HG03520 (cell line): ENCODE results near the gene TACC2.
"Not testable (repeated sequence)": the region's sequence is repeated elsewhere in the genome, so short reads cannot be mapped to it uniquely, and the experiment has no call there.

Source experiments
- ATAC-seq: cut with Tn5 transposase; IDR thresholded peaks from one replicate; pipeline ENCODE4 v1.9.1; 2021; ENCODE audit warnings: mild to moderate bottlenecking, moderate library complexity; ENCODE audit not compliant: unreplicated experiment

TACC2 gene

DNA sequence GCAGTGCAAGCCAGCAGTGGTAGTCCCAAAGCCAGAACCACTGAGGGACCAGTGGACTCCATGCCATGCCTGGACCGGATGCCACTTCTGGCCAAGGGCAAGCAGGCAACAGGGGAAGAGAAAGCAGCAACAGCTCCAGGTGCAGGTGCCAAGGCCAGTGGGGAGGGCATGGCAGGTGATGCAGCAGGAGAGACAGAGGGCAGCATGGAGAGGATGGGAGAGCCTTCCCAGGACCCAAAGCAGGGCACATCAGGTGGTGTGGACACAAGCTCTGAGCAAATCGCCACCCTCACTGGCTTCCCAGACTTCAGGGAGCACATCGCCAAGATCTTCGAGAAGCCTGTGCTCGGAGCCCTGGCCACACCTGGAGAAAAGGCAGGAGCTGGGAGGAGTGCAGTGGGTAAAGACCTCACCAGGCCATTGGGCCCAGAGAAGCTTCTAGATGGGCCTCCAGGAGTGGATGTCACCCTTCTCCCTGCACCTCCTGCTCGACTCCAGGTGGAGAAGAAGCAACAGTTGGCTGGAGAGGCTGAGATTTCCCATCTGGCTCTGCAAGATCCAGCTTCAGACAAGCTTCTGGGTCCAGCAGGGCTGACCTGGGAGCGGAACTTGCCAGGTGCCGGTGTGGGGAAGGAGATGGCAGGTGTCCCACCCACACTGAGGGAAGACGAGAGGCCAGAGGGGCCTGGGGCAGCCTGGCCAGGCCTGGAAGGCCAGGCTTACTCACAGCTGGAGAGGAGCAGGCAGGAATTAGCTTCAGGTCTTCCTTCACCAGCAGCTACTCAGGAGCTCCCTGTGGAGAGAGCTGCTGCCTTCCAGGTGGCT, 97.7 kb downstream of the TACC2 start:
- no peak for ATAC-seq

GRCh38 chr10:122087436-122087835, 98.5 kb downstream of the TACC2 start:
- no peak for ATAC-seq

DNA sequence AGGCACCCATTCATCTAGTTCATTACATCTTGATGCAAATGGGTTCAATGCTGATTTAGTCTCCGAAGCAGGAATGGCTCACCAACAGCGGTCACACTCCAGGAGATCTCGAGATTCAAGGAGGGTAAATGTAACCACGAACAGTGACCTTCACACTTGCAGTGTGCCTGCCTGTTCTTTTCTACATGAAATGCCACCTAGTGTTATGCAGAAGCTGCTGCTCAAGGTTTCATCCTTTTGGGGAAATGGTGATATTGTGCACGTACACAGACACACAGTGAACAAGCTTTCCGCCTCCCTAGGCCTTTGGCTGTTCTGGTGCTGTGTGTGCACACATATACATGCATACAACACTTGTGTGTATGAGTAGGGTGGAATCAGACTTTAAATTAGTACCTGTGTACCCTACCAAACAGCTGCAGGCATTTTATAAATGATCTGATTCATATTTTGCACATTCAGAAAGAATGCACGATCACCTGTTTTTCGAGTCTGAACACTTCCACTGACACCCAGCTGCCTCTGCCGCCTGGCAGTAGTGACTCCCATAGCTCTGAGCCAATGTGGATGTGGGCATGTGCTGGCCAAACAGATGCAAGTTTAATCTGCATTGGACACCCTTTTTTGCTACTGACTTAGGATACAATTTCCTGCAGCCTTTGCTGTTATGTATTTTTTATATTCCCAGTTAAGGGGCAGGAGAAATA, 100.5 kb downstream of the TACC2 start:
- ATAC-seq: no peak

DNA sequence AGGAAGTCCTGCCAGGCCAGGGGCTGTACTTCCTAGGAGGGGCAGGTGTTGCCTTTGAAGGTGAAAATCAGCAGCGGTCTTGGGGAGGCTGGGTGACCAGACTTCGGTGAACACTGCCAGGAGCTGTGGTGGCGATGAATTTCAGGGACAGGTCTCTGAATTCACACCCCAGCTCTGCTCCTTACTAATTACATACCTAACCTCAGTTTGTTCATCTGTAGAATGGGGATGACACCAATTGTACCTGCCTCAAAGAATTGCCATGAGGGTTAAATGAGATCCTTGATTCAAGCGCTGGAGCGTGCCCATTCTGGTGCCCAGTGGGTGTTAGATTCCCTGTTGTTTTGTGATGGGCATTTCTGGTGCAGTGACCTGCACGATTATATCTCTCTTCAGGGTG, 102.8 kb downstream of the TACC2 start:
- ATAC-seq: no peak

- no peak for ATAC-seq
Observed at GRCh38 chr10:122093076-122093475, 104.1 kb downstream of the TACC2 start.

- ATAC-seq: not testable (repeated sequence)
Observed at GRCh38 chr10:122096181-122096580, 107.2 kb downstream of the TACC2 start.

DNA sequence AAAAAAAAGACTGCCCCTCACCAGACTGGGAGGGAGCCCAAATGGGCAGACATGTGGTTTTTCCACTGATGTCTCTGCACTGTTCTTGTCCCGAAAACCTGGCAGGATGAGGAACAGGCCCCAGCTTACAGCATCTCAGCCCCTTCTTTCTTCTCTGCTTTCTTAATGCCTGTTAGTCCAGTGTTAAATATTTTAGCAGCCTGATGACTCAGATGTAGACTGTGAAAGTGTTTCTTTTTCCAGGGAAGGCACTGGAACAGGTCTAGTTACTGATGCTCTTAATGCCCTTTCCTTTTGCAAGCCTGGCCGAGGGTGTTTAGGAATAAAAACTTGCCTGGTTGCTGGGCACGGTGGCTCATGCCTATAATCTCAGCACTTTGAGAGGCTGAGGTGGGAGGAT, 107.7 kb downstream of the TACC2 start:
- ATAC-seq: no peak

- no peak for ATAC-seq
Observed at GRCh38 chr10:122097935-122098334, 109.0 kb downstream of the TACC2 start.

GRCh38 chr10:122098924-122099323, 110.0 kb downstream of the TACC2 start:
- no peak for ATAC-seq

- no peak for ATAC-seq
Observed at GRCh38 chr10:122099562-122099961, 110.6 kb downstream of the TACC2 start.

GRCh38 chr10:122102146-122102868, 113.3 kb downstream of the TACC2 start:
- ATAC-seq: no peak

GRCh38 chr10:122102869-122103525, 114.0 kb downstream of the TACC2 start:
- no peak for ATAC-seq

- ATAC-seq: no peak
Observed at GRCh38 chr10:122103592-122103991, 114.6 kb downstream of the TACC2 start.

GRCh38 chr10:122108786-122109185, 119.8 kb downstream of the TACC2 start:
- not testable (repeated sequence) for ATAC-seq

GRCh38 chr10:122112021-122112616, 123.2 kb downstream of the TACC2 start:
- no peak for ATAC-seq

- peak; percentile 41 for ATAC-seq
Observed at GRCh38 chr10:122112625-122113160, 123.7 kb downstream of the TACC2 start.

GRCh38 chr10:122113161-122113944, 124.4 kb downstream of the TACC2 start:
- peak; percentile 46 for ATAC-seq

- no peak for ATAC-seq
Observed at GRCh38 chr10:122113945-122114747, 125.2 kb downstream of the TACC2 start.

- ATAC-seq: no peak
Observed at GRCh38 chr10:122115874-122116273, 126.9 kb downstream of the TACC2 start.
